Liver (tissue), 9 donors: ENCODE measurements around the gene DDX21. TPM values are rescaled to one million over a fixed set of nuclear protein-coding genes. Genes with fewer than 3 reads are reported as not detected.

ENCODE experiments used
- DNase-seq: peaks from one replicate; pipeline ENCODE4 v3.0.0-alpha.2; 2017; ENCODE audit warnings: low spot score
- H3K27ac ChIP-seq, 2 donors: one replicate each; pipeline ENCODE4 v1.7.0; 2013; ENCODE audit warnings: inconsistent platforms in 2 of 2, low read length in 2 of 2, control low read depth in 1 of 2, low read depth in 1 of 2, mild to moderate bottlenecking in 1 of 2
- H3K27me3 ChIP-seq, 4 donors: one replicate each; pipeline versions ENCODE4 v1.6.1 to v1.7.0; 2013; ENCODE audit warnings: low read length in 3 of 4, inconsistent platforms in 1 of 4, mild to moderate bottlenecking in 1 of 4, moderate library complexity in 1 of 4; ENCODE audit not compliant: control insufficient read depth in 4 of 4, insufficient read depth in 4 of 4
- H3K36me3 ChIP-seq, 4 donors: one replicate each; pipeline versions ENCODE4 v1.6.1 to v1.7.0; 2013; ENCODE audit warnings: low read length in 3 of 4, mild to moderate bottlenecking in 3 of 4, low read depth in 1 of 4, moderate library complexity in 1 of 4; ENCODE audit not compliant: control insufficient read depth in 4 of 4, insufficient read depth in 3 of 4
- H3K4me1 ChIP-seq, 4 donors: one replicate each; pipeline versions ENCODE4 v1.6.1 to v1.7.0; 2013; ENCODE audit warnings: low read length in 3 of 4, mild to moderate bottlenecking in 3 of 4, moderate library complexity in 1 of 4; ENCODE audit not compliant: control insufficient read depth in 4 of 4, insufficient read depth in 4 of 4
- H3K4me3 ChIP-seq, 3 donors: one replicate each; pipeline versions ENCODE4 v1.6.1 to v1.7.0; 2013; ENCODE audit warnings: low read length in 3 of 3, control low read depth in 1 of 3, low read depth in 1 of 3, mild to moderate bottlenecking in 1 of 3
- H3K9ac ChIP-seq, 2 donors: one replicate each; pipeline ENCODE4 v1.7.0; 2013; ENCODE audit warnings: low read length in 2 of 2, mild to moderate bottlenecking in 2 of 2, moderate library complexity in 2 of 2, control low read depth in 1 of 2, low read depth in 1 of 2
- H3K9me3 ChIP-seq, 4 donors: one replicate each; pipeline versions ENCODE4 v1.6.1 to v1.7.0; 2013; ENCODE audit warnings: low read length in 3 of 4; ENCODE audit not compliant: control insufficient read depth in 4 of 4
- EGR1 ChIP-seq, 2 donors: IDR thresholded peaks; 2 replicates each; pipeline ENCODE4 v1.6.1; 2016 to 2018; ENCODE audit warnings: antibody characterized with exemption in 2 of 2, low read depth in 2 of 2
- FOXA1 ChIP-seq: IDR thresholded peaks from 2 replicates; pipeline ENCODE4 v1.6.1; 2016; ENCODE audit warnings: antibody characterized with exemption
- FOXA2 ChIP-seq: IDR thresholded peaks from 2 replicates; pipeline ENCODE4 v1.6.1; 2016; ENCODE audit warnings: antibody characterized with exemption
- HNF4A ChIP-seq, 2 donors: conservative IDR thresholded peaks; 2 replicates each; pipeline ENCODE4 v1.6.1; 2016; ENCODE audit warnings: antibody characterized with exemption in 2 of 2, mild to moderate bottlenecking in 2 of 2
- HNF4G ChIP-seq: IDR thresholded peaks from 2 replicates; pipeline ENCODE4 v1.6.1; 2016; ENCODE audit warnings: antibody characterized with exemption
- JUND ChIP-seq, 2 donors: IDR thresholded peaks; 2 replicates each; pipeline ENCODE4 v1.6.1; 2016; ENCODE audit warnings: antibody characterized with exemption in 2 of 2
- NR2F2 ChIP-seq: IDR thresholded peaks from 2 replicates; pipeline ENCODE4 v1.6.1; 2016; ENCODE audit warnings: antibody characterized with exemption
- RAD21 ChIP-seq, 2 donors: IDR thresholded peaks; 2 replicates each; pipeline ENCODE4 v1.6.1; 2016; ENCODE audit warnings: antibody characterized with exemption in 2 of 2, mild to moderate bottlenecking in 2 of 2
- RXRA ChIP-seq, 2 donors: IDR thresholded peaks; 2 replicates each; pipeline ENCODE4 v1.6.1; 2017 to 2018; ENCODE audit warnings: antibody characterized with exemption in 2 of 2, mild to moderate bottlenecking in 1 of 2
- SP1 ChIP-seq: IDR thresholded peaks from 2 replicates; pipeline ENCODE4 v1.6.1; 2018; ENCODE audit warnings: antibody characterized with exemption, mild to moderate bottlenecking
- TAF1 ChIP-seq: conservative IDR thresholded peaks from 2 replicates; pipeline ENCODE4 v1.6.1; 2016; ENCODE audit warnings: antibody characterized with exemption, mild to moderate bottlenecking
- YY1 ChIP-seq: IDR thresholded peaks from 2 replicates; pipeline ENCODE4 v1.6.1; 2016; ENCODE audit warnings: antibody characterized with exemption, mild to moderate bottlenecking
- WGBS: extraction: QIAGEN DNeasy Blood & Tissue Kit; methylation state at CpG from one replicate; pipeline ENCODE4 v1.1.7; 2013; 5-methylcytosine and 5-hydroxymethylcytosine counted together
- polyA plus RNA-seq, 2 donors: library from polyadenylated mRNA; stranded (reverse) in 1 of 2; unstranded in 1 of 2; fragments of 200-250 nt in 1 of 2; fragments of >200 nt in 1 of 2; fragmentation: Nextera tagmentation in 1 of 2; extraction: Ambion mirVana in 1 of 2; gene quantifications; one replicate each; pipeline versions ENCODE4 v1.2.1 to v1.2.3, GENCODE V29; 2013 to 2015
- total RNA-seq, 2 donors: library from RNA; depleted of rRNA; stranded (reverse); fragments of >200 nt; gene quantifications; one replicate each; pipeline ENCODE4 v1.2.3, GENCODE V29; 2014
- TF ChIP-seq, protein P1 (sequence below): fragments of 150-350 bp; IDR thresholded peaks from 2 replicates; pipeline ENCODE4 v1.5.1; 2017; ENCODE audit warnings: improper control_type of control experiment, low read depth, low read length; ENCODE audit not compliant: missing input control
- TF ChIP-seq, protein P2 (sequence below): IDR thresholded peaks from 2 replicates; pipeline ENCODE4 v1.6.1; 2016; ENCODE audit warnings: antibody characterized with exemption
- TF ChIP-seq, protein P3 (sequence below): IDR thresholded peaks from 2 replicates; pipeline ENCODE4 v1.6.1; 2016; ENCODE audit warnings: antibody characterized with exemption
- TF ChIP-seq, protein P4 (sequence below): IDR thresholded peaks from 2 replicates; pipeline ENCODE4 v1.6.1; 2016; ENCODE audit warnings: antibody characterized with exemption
- donor health status: healthy.
- donor health status: healthy.
- donor health status: healthy.
- donor health status: healthy.
- donor health status: healthy.

Gene DDX21
- total and polyA plus RNA-seq, 4 donors = 13.9 to 38.4 (median 26.2) TPM

DNA sequence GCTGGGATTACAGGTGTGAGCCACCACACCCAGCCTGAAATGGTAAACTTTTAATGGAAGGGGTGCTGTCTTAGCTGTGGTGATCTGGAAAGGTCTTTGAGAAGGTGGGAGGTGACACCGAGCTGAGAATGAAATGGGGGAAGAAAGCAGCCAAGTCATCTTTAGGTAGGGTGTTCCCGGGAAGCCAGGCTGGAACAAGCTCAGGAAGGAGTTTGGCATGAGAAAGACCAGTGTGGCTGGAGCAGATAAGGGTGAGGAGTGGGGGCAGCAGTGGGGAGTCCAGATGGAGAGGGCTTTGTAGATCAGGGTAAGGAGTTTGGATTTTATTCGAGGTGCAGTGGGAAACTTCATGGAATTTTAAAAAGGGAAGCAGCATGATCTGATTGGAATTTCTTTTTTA lies 62.6 kb downstream of the DDX21 start (continued):
- TF ChIP-seq, protein P1, sequence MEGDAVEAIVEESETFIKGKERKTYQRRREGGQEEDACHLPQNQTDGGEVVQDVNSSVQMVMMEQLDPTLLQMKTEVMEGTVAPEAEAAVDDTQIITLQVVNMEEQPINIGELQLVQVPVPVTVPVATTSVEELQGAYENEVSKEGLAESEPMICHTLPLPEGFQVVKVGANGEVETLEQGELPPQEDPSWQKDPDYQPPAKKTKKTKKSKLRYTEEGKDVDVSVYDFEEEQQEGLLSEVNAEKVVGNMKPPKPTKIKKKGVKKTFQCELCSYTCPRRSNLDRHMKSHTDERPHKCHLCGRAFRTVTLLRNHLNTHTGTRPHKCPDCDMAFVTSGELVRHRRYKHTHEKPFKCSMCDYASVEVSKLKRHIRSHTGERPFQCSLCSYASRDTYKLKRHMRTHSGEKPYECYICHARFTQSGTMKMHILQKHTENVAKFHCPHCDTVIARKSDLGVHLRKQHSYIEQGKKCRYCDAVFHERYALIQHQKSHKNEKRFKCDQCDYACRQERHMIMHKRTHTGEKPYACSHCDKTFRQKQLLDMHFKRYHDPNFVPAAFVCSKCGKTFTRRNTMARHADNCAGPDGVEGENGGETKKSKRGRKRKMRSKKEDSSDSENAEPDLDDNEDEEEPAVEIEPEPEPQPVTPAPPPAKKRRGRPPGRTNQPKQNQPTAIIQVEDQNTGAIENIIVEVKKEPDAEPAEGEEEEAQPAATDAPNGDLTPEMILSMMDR = no peak
- TF ChIP-seq, protein P2, sequence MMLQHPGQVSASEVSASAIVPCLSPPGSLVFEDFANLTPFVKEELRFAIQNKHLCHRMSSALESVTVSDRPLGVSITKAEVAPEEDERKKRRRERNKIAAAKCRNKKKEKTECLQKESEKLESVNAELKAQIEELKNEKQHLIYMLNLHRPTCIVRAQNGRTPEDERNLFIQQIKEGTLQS = no peak
- TF ChIP-seq FOXA2 = no peak
- no peak for TF ChIP-seq FOXA1

DNA sequence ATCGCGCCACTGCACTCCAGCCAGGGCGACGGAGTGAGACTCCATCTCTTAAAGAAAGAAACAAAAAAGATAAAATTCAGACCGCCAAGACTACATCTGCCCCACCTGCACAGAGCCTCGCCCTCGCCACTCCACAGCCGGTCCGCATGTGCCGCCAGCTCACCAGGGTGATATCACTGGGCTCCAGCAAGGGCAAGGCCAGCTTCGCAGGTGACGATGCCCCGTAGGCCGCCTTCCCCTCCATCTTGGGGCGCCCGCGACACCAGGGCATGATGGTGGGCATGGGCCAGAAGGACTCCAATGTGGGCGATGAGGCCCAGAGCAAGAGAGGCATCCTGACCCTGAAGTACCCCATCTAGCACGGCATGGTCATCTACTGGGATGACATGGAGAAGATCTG lies 66.6 kb downstream of the DDX21 start:
- Histone ChIP-seq H3K27ac (no peak overlapping the region), H3K36me3 (peaks cover 0 to 4% (median 0%) of the 10 kb centered on the region in 4 donors), H3K4me3 (no peak overlapping the region), H3K4me1 (no peaks in the 10 kb centered on the region), H3K9me3 (no peaks in the 10 kb centered on the region), H3K27me3 (no peaks in the 10 kb centered on the region), H3K9ac (no peak overlapping the region)
- no peak for DNase-seq
- 98% methylated on average over 19 of the region's 19 CpGs for WGBS
- TF ChIP-seq FOXA2 (no peak), HNF4G (no peak), TAF1 (no peak), RAD21 (IDR thresholded peaks at IDR 0.05) (no peak), EGR1 (IDR thresholded peaks at IDR 0.05; ENCODE audit: low read depth in 2 of 2) (no peak), SP1 (no peak), NR2F2 (no peak), HNF4A (conservative IDR thresholded peaks at IDR 0.05) (no peak), FOXA1 (no peak), RXRA (IDR thresholded peaks at IDR 0.05) (no peak), YY1 (no peak), JUND (IDR thresholded peaks at IDR 0.05) (no peak)
- TF ChIP-seq, protein P3, sequence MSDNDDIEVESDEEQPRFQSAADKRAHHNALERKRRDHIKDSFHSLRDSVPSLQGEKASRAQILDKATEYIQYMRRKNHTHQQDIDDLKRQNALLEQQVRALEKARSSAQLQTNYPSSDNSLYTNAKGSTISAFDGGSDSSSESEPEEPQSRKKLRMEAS = no peak
- TF ChIP-seq, protein P2 = no peak
- TF ChIP-seq, protein P1 = no peak
- TF ChIP-seq, protein P4, sequence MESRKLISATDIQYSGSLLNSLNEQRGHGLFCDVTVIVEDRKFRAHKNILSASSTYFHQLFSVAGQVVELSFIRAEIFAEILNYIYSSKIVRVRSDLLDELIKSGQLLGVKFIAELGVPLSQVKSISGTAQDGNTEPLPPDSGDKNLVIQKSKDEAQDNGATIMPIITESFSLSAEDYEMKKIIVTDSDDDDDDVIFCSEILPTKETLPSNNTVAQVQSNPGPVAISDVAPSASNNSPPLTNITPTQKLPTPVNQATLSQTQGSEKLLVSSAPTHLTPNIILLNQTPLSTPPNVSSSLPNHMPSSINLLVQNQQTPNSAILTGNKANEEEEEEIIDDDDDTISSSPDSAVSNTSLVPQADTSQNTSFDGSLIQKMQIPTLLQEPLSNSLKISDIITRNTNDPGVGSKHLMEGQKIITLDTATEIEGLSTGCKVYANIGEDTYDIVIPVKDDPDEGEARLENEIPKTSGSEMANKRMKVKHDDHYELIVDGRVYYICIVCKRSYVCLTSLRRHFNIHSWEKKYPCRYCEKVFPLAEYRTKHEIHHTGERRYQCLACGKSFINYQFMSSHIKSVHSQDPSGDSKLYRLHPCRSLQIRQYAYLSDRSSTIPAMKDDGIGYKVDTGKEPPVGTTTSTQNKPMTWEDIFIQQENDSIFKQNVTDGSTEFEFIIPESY = no peak
